Ammon's horn (tissue), 1 donor: ENCODE results near the gene WASHC3.
A peak's percentile ranks its signal among the peaks of the same experiment; 100 is the strongest.
"Not testable (repeated sequence)": the region's sequence is repeated elsewhere in the genome, so short reads cannot be mapped to it uniquely, and the experiment has no call there.

Experiments used
- DNase-seq: peaks from one replicate; pipeline ENCODE4 v3.0.0-alpha.2; 2016; ENCODE audit warnings: low spot score

Gene WASHC3, protein sequence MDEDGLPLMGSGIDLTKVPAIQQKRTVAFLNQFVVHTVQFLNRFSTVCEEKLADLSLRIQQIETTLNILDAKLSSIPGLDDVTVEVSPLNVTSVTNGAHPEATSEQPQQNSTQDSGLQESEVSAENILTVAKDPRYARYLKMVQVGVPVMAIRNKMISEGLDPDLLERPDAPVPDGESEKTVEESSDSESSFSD

DNA sequence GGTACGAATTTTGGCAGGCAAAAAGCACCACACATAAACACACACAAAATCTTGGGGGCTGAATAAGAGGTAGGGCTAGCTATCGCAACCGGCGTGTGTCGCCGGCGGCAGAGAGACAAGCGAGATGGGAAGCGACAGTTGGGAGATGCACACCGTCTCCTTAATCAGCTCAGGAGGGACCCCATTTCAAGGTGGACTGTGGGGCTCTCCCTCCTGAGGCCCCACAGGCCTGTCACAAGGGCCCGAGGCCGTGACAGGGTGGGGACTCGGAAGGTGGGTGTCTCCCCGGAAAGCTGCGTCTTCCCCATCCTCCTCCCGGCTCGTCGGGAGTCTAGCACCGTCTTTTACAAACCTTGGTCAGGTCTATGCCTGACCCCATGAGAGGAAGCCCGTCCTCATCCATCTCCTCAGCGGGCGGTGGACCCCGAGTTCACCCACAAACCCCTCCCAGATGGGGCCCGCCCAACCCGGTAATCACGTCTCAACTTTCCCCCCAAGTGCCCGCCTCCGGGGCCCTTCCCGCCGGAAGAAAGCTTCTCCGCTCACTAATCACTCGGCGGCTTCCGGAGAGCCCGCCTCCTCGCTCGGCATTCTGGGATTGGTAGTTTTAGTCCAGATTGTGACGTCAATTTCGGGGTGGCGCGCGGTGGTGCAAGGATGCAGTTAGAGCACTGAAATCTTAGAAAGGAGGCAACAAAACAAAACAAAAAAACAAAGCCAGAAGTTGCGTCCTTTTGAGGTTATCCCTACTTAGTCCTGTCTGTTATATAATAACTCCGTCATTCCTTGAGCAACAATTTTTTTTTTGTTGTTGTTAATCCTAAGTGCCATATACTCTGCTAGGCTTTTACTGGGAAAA is at the start of gene WASHC3:
Gene WASHC3 (minus strand): TSS at position 432 of the 859 bp plus-strand sequence. CDS start 29 bp downstream, at position 403.
- peak; percentile 96 for DNase-seq

DNA sequence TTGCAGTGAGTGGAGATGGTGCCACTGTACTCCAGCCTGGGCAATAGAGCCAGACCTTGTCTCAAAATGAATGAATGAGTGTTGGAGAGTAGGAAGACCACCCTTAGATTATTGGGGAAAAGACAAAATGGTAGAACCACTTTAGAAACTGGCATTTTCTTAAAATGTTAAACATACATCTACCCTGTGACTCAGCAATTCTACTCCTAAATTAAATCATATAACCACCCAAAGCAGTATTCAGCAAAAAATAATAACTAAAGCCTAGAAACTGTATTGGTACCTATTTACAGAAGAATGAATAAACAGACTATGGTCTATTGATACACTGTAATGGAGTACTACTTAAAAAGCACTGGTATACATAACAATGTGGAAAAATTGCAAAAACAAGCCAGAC is 49.0 kb upstream of the WASHC3 start:
- DNase-seq: no peak

DNA sequence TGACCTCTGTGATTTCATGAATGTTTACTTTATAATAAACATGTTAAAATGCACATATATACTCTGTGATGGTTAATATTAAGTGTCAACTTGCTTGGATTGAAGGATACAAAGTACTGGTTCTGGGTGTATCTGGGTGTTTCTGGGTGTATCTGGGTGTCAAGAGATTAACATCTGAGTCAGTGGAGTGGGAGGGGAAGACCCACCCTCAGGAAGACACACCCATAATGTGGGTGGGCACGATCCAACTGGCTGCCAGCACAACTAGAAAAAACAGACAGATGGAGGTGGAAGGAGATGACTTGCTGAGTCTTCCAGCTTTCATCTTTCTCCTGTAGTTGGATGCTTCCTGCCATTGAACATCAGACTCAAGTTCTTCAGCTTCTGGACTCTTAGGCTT is 46.2 kb upstream of the WASHC3 start:
- no peak for DNase-seq

DNA sequence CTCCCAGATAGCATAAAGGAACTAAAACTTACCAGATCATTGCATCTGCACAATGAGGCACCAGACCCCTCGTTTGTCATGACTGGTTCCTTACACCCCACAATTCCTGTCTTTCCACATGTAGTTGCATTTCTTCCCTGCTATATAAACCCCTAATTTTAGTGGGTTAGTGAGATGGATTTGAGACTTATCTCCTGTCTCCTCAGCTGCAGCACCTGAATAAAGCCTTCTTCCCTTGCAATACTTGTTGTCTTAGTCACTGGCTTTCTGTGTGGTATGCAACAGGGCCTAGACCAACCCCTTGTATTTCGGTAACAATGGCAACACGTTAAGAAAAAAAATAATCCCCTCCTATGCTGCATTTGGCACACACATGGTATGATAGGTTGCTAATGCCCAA is 45.1 kb upstream of the WASHC3 start:
- DNase-seq: no peak

DNA sequence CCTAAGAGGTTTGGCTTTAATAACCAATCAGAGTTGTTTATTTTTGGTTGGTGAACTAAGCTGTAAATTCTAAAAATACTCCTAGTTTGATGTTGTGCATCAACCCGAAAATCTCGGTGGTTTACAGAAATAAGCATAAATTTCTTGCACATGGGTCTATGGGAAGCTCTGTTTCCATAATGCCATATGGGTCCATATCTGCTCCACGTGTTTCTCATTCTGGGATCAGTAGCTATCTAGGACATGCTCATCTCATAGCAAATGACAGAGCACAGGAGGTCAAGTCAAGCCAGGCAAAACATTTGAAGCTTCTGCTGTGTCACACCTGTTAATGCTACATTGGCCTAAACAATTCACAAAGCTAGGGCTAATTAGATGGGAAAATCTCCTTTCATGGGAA is 35.1 kb upstream of the WASHC3 start:
- no peak for DNase-seq

DNA sequence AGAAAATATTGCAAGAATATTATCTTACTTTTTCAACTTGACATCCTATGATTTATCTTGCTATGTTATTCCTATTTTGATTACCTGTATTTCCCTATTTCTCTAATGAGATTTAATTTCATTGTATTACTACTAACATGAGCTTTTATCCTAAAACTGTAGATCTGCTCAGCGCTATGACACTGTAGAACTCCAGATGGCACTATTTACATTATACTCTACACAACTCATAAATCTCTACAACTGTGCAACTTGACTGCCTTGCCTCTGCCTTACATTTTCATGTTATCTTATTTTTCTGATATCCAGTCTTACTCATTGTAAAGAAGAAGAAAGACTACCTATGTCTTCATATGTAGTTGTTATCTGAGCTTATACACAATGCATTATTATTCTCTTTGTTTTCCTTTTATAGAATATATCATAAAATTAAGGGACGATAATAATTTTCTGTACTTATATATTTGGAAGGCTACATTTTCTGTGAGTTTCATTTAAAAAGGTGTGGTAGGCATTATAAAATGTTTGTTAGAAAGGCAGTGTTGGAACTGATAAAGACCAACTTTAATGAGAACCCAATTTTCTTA is 34.0 kb upstream of the WASHC3 start:
- DNase-seq: peak; percentile 27

DNA sequence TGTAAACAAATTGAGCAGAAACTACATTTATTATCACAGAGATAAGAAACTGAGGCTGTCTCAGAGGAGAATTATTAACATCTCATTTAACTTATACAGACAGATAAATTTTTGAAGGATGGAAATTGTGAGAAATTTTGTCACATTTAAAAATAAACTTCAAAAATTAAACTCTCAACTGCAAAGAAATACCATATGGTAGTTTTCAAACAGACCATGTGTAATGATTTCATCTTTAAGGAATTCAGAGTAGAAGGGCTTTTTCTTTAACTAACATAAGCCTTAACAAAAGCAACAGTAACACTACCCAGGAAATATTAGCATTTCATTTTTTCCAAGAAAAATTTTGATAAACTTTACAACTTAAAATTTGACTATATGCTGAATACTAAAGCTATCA is 31.5 kb upstream of the WASHC3 start:
- no peak for DNase-seq

DNA sequence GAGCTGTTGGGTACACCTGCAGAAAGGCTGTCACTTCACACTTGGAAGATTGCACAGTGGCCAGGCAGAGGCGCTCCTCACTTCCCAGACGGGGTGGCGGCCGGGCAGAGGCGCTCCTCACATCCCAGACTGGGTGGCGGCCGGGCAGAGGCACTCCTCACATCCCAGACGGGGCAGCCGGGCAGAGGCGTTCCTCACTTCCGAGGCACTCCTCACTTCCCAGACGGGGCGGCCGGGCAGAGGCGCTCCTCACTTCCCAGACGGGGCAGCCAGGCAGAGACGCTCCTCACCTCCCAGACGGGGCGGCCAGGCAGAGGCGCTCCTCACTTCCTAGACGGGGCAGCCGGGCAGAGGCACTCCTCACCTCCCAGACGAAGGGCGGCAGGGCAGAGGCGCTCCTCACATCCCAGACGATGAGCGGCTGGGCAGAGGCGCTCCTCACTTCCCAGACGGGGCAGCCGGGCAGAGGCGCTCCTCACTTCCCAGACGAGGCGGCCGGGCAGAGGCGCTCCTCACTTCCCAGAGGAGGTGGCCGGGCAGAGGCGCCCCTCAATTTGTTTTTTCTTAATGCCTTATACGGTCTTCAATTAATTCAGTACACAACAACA is 27.5 kb upstream of the WASHC3 start:
- DNase-seq: not testable (repeated sequence)

DNA sequence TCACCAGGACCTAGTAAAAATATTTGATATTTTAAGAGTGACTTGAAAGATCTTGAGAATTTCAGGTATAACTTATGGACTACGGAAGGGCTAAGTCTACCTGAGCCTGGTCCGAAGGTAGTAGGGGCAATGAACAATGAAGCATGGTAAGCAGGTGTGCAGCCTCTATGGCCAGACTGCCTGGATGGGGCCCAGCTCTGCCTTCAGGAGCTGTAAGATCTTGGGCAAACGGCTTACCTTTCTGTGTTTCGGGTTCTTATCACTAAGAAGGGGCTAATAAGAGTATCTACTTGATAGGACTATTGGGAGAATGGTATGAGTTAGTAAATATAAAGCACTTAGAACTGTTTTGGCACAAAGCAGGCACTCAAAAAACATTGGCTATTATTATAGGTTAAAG is 19.1 kb upstream of the WASHC3 start:
- DNase-seq: no peak

DNA sequence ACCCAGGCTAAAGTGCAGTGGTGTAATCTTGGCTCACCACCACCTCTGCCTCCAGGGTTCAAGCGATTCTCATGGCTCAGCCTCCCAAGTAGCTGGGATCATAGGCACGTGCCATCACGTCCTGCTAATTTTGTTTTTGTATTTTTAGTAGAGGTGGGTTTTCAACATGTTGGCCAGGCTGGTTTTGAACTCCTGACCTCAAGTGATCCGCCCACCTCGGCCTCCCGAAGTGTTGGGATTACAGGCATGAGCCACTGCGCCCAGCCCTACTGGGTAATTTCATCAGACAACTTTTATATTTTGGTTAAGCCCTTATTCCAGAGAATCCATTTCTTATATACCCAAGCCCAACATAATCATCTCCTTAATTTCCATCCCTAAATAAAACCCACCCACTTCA is 10.3 kb upstream of the WASHC3 start:
- DNase-seq: not testable (repeated sequence)

DNA sequence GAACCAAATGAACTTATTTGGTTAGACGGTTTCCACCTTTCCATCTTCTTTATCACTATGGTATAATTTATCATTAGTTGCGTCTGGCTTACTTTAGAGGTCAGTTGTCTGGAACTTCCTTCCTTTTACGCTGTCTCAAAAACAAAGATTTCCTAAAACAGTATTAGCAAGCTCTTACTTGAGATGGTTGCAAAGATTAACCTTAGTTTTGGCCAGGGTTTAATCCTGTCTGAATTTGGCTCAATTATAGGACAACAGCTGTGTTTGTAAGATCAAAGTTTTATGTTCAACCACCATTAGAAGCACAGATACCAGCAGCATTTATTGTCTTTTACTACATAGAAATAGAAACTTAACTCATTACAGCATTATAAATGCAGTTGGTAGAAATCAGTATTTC is 7.9 kb upstream of the WASHC3 start:
- no peak for DNase-seq

DNA sequence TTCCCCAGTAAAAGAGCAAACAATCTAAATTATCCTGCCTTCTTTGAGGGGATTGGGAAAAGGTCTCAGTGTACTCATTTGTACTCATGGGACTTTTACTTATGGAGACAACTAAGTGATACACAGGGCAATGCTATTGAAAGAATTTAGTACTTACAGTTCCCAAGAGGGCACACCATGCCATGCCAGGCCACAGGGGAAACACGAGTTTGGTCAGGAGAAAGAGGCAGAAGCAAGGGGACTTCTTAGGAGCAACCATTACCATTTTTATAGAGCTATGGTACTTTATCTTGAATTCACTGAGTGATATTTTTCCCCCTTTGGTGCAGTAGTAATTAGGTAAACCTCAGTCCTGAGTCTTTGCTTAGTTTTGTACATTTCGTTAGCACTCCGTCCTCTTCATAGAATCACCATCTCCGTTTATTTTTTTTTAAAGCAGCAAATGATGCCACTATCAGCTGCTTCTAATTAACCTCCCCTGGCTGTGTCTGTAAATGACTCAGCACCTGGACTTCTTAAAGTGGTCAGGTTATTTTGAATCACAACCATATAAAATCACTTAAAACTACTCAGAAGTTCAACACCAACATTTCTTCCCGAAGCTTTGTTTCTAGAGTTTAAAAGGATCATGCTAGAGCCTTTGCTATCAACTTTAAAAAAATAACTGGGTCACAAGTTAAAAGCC is 5.9 kb upstream of the WASHC3 start:
- DNase-seq: no peak

DNA sequence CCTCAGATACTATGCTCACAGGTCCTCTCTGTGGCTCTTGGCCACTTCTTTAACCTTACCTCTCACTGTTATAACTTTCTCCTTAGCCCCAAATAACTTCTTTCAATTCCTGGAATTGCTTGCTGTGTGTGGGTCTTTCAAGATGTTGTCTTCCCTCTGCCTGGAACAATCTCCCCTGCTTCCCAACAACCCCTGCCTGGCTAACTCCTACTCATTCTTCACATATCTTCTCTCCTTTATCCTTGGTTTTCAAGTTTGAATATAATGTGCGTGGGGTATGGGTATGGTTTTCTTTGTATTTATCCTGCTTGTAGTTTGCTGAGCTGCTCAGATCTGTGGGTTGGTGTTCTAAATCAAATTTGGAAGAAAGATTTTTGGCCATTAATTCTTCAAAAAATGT is 2.7 kb upstream of the WASHC3 start:
- DNase-seq: no peak

DNA sequence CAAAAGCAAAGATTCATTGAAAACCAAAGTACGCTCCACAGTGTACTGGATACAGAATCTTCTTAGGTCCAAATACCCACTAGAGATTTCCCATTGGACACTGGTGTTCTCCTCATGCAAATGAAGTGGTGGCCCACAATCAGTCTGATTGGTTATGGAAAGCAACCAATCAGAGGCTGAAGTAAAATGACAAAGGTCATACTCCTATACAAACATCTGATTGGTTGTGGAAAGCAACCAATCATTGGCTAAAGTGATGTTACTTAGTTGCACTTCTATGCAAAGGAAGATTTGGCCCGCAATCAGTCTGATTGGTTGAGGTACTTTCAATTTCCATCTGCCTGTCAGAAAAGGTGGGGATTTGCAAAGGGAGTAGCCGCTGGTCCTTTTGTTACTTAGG is 1.3 kb upstream of the WASHC3 start:
- DNase-seq: no peak

DNA sequence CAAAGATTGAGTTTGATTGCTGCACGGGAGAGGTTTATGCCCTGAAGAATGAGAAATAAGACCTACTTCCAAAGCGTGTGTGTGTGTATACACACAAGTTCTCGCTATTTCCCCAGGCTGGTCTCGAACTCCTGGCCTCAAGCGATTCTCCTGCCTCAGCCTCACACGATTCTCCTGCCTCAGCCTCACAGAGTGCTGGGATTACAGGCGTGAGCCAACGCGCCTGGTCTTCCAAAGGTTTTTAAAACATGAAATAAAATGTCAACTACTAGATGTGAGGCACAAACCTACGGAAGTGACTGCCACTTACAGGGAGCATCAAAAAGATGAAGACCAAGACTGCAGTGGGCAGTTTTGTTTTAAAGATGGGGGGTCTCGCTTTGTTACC is 622 bp upstream of the WASHC3 start:
- no peak for DNase-seq

DNA sequence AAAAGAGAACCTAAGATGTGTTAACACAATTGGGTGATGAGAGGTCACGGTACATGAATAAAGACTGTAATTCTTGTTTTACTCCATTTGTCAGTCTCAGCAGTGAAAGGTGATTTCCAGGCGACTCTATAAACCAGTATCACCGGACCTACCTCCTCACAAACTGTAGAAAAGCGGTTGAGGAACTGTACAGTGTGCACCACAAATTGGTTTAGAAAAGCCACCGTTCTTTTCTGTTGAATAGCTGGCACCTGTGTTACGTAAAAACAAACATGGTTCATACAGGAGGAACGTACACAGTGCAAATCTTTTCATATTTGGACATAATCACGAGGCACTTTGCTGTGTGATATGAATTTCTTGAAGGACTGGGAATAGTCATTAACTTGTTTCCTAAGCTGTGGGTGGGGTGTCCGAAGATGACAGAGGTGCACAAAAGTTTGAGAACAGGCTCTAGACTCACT is 663 bp downstream of the WASHC3 start:
- DNase-seq: no peak

DNA sequence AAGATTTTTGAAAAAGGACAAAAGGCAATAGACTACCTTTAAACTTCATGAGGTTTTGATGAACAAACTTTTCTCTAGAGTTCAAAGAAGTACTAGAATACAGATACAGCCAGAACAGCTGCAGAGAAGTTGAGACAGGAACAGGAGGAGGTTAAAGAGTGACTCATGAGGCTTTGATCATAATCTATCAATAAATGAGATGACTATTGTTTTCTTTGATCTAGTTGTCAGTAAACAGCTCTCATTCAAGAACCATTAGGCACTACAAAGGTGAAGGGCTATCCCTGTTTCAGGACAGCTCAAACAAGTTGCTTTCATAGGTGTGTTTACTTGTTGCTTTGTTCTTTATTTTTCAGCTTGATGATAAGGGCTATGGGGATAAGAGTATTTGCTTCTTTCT is 2.4 kb downstream of the WASHC3 start:
- no peak for DNase-seq

DNA sequence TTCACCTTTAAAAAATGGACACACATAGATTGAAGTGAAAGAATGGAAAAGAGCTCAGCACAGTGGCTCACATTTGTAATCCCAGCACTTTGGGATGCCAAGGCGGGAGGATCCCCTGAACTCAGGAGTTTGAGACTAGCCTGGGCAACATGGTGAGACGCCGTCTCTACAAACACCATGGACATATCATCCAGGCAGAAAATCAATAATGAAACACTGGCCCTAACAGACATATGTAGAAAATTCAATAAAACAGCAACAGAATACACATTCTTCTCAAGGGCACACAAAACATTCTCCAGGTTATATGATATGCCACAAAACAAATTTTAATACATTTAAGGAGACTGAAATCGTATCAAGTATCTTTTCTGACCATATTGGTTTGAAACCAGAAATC is 7.4 kb downstream of the WASHC3 start:
- no peak for DNase-seq

DNA sequence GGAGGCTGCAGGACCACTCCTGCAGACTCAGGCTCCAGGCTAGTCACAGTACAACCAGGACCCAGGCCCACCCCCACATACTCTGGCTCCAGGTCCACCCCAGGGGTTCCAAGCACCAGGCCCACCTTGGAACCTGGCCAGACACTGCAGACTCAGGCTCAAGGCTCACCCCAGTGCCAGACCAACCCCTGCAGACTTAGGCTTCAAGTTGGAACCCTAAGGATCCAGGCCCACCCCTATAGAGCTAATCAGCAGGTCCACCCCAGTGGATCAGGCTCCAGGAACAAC is 8.8 kb downstream of the WASHC3 start:
- DNase-seq: no peak

DNA sequence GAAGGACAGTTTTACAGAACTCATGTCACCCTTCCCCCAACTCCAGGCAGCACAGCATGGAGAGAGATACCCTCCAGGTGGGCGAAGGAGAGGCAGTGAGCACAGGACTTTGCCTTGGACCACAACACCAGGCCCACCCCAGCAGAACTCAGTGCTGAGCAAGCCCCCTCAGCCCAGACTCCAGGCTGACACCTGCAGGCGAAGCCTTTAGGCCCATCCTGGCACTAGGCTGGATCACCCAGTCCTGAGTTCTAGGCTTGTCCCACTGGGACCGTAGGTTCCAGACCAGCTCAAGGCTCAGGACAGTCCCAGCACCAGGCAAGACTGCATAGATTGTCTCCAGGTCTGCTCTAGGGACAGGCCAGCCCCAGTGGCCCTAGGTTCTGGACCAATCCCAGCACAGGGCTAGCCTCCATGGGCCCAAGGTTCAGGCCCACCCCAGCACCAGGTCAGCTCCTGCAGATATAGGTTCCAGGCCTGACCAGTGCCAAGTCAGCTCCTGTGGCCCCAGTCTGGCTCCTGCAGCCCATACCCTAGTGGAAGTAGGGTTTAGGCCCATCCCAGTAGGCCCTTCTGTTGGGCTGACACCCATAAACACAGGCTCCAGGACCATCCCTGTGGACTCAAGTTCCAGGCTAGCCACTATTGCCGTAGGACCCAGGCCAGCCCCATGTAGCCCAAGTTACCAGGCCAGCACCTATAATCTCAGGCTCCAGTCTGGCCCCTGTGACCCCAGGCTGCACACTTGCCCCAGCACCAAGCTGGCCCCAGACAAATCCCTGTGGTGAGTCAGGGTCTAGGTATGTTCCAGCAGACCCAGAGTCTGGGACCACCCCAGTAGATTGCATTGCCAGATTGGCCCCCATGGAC is 9.4 kb downstream of the WASHC3 start:
- no peak for DNase-seq

DNA sequence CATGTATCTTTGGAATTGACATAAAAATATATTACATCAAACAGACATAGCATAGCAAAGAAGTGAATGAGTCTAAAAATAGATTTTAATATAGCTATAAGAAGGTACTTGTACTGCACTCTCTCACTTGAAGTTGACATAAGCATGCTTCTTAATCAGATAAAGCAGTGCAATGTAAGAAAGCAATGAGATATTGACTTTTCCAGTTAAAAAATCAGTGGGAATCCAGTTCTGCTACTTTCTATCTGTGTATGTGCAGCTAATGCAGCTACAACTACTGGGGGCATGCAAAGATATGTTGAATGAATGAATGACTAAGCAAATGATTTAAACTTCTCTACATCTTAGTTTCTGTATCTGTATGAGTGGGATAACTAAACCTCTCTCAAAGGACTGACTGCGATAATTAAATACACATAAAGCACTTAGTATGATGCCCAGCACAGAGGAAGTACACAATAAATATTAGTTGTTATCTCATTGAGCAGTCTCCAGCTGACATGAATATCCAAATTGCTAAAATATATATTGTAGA is 10.3 kb downstream of the WASHC3 start:
- DNase-seq: no peak
